VCaP (cell line): ENCODE data around the gene MGAT5B.

Source experiments
- H3K27ac ChIP-seq: fragments of 450-650 bp; 2 replicates; pipeline ENCODE4 v1.5.1; 2017
- TF ChIP-seq, protein P1 (sequence below): fragments of 450-650 bp; conservative IDR thresholded peaks from 2 replicates; pipeline ENCODE4 v1.5.1; 2017; ENCODE audit warnings: mild to moderate bottlenecking, moderate library complexity

The MGAT5B gene

DNA sequence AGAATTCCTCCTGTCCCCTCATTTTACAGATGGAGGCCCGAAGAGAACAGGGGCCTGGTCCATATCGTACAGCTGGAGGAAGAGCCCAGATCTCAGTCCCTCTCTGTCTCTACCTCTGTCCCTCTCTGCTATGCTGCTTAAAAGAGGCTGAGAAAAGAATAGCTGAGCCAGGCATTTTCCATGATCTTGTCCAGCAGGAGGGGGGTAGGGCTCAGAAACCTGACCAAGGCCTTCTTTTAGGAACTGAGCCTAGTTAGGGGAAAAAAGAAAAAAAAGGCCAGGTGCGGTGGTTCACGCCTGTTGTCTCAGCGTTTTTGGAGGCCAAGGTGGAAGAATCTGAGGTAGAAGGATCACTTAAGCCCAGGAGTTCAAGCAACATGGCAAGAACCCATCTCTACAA, 84.2 kb downstream of the MGAT5B start:
- TF ChIP-seq, protein P1, sequence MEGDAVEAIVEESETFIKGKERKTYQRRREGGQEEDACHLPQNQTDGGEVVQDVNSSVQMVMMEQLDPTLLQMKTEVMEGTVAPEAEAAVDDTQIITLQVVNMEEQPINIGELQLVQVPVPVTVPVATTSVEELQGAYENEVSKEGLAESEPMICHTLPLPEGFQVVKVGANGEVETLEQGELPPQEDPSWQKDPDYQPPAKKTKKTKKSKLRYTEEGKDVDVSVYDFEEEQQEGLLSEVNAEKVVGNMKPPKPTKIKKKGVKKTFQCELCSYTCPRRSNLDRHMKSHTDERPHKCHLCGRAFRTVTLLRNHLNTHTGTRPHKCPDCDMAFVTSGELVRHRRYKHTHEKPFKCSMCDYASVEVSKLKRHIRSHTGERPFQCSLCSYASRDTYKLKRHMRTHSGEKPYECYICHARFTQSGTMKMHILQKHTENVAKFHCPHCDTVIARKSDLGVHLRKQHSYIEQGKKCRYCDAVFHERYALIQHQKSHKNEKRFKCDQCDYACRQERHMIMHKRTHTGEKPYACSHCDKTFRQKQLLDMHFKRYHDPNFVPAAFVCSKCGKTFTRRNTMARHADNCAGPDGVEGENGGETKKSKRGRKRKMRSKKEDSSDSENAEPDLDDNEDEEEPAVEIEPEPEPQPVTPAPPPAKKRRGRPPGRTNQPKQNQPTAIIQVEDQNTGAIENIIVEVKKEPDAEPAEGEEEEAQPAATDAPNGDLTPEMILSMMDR, result no peak
- H3K27ac ChIP-seq, result no peak overlapping the region

- TF ChIP-seq, protein P1, result no peak
- H3K27ac ChIP-seq, result no peak overlapping the region
These were observed 84.9 kb downstream of the MGAT5B start for GRCh38 chr17:76953066-76953465.

DNA sequence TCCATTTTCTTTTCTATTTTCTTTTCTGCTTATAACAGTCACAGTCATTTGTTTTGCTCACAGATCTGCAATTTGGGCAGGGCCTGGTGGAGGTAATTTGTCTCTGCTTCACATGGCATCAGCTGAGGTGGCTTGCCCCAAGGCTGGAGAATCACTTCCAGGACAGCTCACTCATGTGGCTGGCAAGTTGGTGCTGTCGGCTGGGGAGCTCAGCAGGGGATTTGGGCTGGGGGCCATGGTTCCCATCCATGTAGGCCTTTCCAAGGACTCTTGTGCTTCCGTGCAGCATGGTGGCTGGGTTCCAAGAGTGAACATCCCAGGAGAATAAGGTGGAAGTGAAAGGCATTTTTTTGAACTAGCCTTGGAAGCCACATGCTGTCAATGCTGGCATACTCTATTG, 85.7 kb downstream of the MGAT5B start:
- TF ChIP-seq, protein P1, result no peak
- no peak overlapping the region for H3K27ac ChIP-seq

- no peak overlapping the region for H3K27ac ChIP-seq
- TF ChIP-seq, protein P1, result no peak
These were observed 87.0 kb downstream of the MGAT5B start for GRCh38 chr17:76955191-76955590.

- TF ChIP-seq, protein P1, result no peak
- no peak overlapping the region for H3K27ac ChIP-seq
These were observed 88.8 kb downstream of the MGAT5B start for GRCh38 chr17:76956846-76957540.

DNA sequence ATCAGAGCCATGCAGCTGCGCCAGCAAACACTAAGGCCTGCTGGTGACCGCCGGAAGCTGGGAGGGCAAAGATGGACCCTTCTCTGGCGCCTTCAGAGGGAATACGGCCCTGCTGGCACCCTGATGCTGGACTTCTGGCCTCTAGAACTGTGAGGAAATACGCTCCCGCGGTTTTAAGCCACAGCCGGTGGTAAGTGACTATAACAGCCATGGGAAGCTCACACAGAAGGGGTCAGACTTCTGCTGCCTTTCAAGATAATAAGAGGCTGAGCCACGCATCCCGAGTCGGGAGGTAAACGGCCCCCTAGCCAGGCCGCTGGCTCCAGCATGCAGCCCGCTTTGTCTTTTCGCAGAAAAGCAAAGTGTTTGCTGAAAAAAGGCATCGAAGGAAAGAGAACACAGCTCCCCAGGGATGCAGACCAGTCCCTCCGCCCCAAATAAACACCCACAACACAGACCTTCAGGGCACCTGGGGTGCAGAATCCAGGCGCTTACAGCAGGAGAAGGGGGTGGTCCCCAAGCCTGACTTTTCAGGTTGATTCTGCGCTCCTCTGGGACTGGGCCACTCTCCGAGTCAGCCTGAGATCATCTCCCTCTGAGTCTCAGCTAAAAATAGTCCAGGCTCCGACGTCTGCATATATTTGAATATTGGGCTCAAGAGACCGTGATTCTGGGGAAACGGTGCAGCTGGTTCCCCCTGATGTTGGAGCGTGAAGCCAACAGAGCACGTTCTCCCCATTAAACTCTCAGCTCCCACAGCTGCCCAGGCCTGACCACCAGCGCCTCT, 89.7 kb downstream of the MGAT5B start:
- TF ChIP-seq, protein P1, result no peak
- H3K27ac ChIP-seq, result no peak overlapping the region

- TF ChIP-seq, protein P1, result no peak
- no peak overlapping the region for H3K27ac ChIP-seq
These were observed 90.8 kb downstream of the MGAT5B start for GRCh38 chr17:76958974-76959373.
